GM21723 (cell line): ENCODE data around the gene OVOL1.

Experiments used
- ATAC-seq: cut with Tn5 transposase; IDR thresholded peaks from one replicate; pipeline ENCODE4 v1.9.1; 2021; ENCODE audit warnings: mild to moderate bottlenecking, moderate library complexity; ENCODE audit not compliant: unreplicated experiment

Gene OVOL1

GRCh38 chr11:65790902-65791650 lies 4.2 kb downstream of the OVOL1 start:
- ATAC-seq = no peak

GRCh38 chr11:65791719-65792213 lies 4.9 kb downstream of the OVOL1 start:
- ATAC-seq = no peak

- no peak for ATAC-seq
Observed at GRCh38 chr11:65792456-65792855, 5.6 kb downstream of the OVOL1 start.

GRCh38 chr11:65793144-65793581 lies 6.3 kb downstream of the OVOL1 start:
- ATAC-seq = no peak

- ATAC-seq = no peak
Observed at GRCh38 chr11:65793625-65794400, 7.0 kb downstream of the OVOL1 start.

- ATAC-seq = no peak
Observed at GRCh38 chr11:65794570-65795510, 8.0 kb downstream of the OVOL1 start.

- no peak for ATAC-seq
Observed at GRCh38 chr11:65796726-65797601, 10.1 kb downstream of the OVOL1 start.

GRCh38 chr11:65797711-65798110 lies 10.8 kb downstream of the OVOL1 start:
- ATAC-seq = no peak

- ATAC-seq = no peak
Observed at GRCh38 chr11:65798882-65799281, 12.0 kb downstream of the OVOL1 start.

- no peak for ATAC-seq
Observed at GRCh38 chr11:65801153-65801987, 14.5 kb downstream of the OVOL1 start.

GRCh38 chr11:65802841-65803240 lies 16.0 kb downstream of the OVOL1 start:
- ATAC-seq = peak; percentile 94

GRCh38 chr11:65803797-65804492 lies 17.1 kb downstream of the OVOL1 start:
- ATAC-seq = no peak

- ATAC-seq = no peak
Observed at GRCh38 chr11:65806979-65807378, 20.1 kb downstream of the OVOL1 start.

GRCh38 chr11:65808744-65809341 lies 22.0 kb downstream of the OVOL1 start:
- no peak for ATAC-seq

GRCh38 chr11:65809496-65809895 lies 22.6 kb downstream of the OVOL1 start:
- no peak for ATAC-seq

GRCh38 chr11:65810046-65810868 lies 23.4 kb downstream of the OVOL1 start:
- ATAC-seq = no peak

- no peak for ATAC-seq
Observed at GRCh38 chr11:65811764-65812475, 25.1 kb downstream of the OVOL1 start.
